ENCODE data around the gene GRID2. TPM values are rescaled to one million over a fixed set of nuclear protein-coding genes. Genes with fewer than 3 reads are reported as not detected.

Gene GRID2
- total RNA-seq, 4 donors from 2014 or later: not detected

DNA sequence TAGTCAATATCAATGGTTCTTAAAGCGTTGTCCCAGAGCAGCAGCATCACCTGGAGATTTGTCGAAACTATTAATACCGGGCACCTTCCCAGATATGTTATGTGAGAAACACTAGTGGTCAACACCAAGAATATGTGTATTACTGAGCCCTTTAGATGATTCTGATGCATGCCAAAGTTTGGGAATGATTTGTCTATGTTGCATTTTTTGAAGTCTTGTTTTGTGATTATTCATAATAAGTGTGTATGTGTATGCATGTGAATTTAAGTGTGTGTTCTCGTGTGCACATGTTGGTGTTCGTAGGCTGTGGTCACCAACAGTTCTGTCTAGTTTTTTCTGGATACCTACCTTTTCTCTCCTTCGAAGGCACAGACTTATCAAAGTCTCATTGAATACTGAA lies 749.4 kb downstream of the GRID2 start:
- TF ChIP-seq, protein P1, sequence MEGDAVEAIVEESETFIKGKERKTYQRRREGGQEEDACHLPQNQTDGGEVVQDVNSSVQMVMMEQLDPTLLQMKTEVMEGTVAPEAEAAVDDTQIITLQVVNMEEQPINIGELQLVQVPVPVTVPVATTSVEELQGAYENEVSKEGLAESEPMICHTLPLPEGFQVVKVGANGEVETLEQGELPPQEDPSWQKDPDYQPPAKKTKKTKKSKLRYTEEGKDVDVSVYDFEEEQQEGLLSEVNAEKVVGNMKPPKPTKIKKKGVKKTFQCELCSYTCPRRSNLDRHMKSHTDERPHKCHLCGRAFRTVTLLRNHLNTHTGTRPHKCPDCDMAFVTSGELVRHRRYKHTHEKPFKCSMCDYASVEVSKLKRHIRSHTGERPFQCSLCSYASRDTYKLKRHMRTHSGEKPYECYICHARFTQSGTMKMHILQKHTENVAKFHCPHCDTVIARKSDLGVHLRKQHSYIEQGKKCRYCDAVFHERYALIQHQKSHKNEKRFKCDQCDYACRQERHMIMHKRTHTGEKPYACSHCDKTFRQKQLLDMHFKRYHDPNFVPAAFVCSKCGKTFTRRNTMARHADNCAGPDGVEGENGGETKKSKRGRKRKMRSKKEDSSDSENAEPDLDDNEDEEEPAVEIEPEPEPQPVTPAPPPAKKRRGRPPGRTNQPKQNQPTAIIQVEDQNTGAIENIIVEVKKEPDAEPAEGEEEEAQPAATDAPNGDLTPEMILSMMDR (IDR thresholded peaks at IDR 0.05; ENCODE audit: low read depth): no peak

DNA sequence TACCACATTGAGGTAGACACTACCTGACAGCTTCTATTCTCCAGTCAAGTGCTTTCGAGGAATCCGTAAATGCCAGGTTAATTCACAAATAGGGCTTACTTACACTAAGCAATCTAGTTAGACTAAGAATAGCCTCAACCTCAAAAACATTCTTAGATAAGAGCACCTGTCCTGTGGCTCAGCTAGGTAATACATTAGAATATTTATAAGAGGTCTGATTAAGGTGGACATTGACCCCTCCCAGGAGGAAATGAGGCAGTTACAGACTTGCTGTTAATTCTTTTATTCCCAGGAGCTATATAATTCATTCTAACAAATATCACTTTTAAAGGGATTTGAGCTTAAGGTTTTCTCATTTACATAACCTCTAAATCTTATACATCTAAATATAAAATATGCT lies 758.1 kb downstream of the GRID2 start:
- TF ChIP-seq, protein P1 (IDR thresholded peaks at IDR 0.05; ENCODE audit: low read depth): no peak

DNA sequence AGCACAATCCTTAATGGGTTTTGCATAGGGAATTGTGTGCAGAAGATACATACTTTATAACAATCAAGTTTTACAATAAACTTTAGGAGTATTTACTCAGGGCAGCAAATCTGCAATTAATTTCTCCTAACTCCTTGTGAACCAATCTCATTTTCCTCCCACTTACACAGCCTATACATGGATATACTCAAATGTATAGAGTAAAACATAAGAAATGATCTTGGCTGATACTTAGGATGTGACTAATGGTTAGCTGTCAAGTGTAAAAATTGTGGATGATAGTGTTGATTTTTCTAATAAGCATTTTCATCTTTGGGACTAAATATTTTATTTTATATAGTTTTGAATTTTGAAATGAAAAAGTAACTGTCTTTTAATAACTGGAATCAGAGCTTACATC lies 759.6 kb downstream of the GRID2 start:
- TF ChIP-seq, protein P1 (IDR thresholded peaks at IDR 0.05; ENCODE audit: low read depth): no peak

DNA sequence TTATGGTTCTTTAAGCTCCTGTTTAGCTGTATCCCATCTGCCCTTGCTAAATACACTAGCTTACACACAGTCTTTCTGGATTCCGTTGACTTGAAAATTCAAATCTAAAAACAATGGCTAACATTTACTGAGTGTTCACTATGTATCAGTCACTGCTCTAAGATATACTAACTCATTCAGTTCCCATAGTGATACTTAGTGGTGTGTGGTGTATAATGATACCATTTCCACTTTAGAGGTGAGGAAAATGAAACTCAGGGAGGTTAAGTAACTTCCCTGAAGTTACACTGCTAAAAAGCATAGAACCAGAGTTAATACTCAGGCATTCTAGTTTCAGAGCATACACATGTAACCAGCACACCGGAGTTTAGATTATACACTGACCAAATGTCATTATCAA lies 762.0 kb downstream of the GRID2 start:
- TF ChIP-seq, protein P1 (IDR thresholded peaks at IDR 0.05; ENCODE audit: low read depth): no peak

DNA sequence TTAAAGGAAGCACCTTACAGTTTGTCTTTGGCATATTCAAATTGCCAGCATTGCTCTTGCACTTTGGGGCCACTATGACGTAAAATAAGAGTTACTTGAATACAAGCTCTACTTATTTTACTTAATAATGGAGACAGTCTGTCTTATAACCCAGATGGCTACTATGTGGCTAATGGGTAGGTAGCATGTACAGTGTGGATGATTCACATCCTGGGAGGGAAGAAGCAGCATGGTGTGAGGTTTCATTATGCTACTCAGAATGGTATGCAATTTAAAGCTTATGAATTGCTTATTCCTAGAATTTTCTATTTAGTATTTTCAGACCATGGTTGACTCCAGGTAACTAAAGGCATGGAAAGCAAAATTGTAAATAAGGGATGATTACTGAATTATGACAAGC lies 763.0 kb downstream of the GRID2 start:
- TF ChIP-seq, protein P1 (IDR thresholded peaks at IDR 0.05; ENCODE audit: low read depth): no peak

DNA sequence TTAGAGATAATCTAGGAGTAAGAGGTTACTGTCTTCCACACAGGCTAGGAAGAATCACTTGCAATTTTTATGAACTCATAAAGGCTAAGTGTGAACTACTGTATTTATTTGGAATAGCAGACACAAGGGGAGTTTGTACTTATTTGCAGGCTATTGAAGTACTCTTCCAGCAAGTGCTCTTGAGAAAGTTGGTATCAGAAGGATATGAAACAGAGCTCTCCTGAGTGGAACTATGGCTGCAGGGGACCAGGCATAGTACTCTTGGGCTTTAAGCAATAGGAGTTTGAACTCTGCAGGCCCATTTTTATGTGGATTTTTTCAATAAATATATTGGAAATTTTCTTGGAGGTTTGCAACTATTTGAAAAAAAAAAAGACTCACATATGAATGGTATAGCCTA lies 768.5 kb downstream of the GRID2 start:
- TF ChIP-seq, protein P1 (IDR thresholded peaks at IDR 0.05; ENCODE audit: low read depth): no peak

DNA sequence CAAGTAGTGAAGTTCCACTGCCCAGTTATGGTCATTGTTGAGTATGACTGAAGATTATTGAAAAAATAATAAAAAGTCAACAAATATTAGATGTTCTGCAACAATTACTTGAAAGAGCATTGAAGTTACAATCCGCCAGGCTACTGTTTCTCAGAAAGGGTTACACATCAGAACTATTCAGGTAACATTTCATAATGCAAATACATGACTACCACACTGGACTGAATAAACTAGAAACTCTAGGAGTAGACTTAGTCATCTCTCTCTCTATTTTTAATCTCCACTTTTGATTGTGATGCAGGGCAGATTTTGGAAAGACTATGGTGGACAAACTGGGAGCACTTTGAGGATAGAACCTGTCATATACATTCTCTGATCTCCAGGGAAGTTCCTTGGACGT lies 776.5 kb downstream of the GRID2 start:
- TF ChIP-seq, protein P1 (IDR thresholded peaks at IDR 0.05; ENCODE audit: low read depth): no peak
